Stimulated activated memory B cell treated with anti-CD40 and anti-IgM and Interleukin-4, amounts not matched to agents 10 μg/mL and 1 μg/mL and 100 μg/mL, for 72 hours (primary cell): ENCODE data around the gene FKBP1C.
"Not testable (repeated sequence)": the region's sequence is repeated elsewhere in the genome, so short reads cannot be mapped to it uniquely, and the experiment has no call there.

Experiments used
- ATAC-seq: fragments of 150-1000 bp; cut with Tn5 transposase; 2 replicates; pipeline ENCODE4 v1.10.0; 2021
- H3K27ac Mint-ChIP-seq: one replicate; pipeline ENCODE4 v1.8.0; 2022; ENCODE audit warnings: mild to moderate bottlenecking, mixed read lengths
- H3K27me3 Mint-ChIP-seq: one replicate; pipeline ENCODE4 v1.8.0; 2022; ENCODE audit warnings: mixed read lengths
- H3K36me3 Mint-ChIP-seq: one replicate; pipeline ENCODE4 v1.8.0; 2022; ENCODE audit warnings: mixed read lengths
- H3K4me1 Mint-ChIP-seq: one replicate; pipeline ENCODE4 v1.8.0; 2022; ENCODE audit warnings: mixed read lengths
- H3K4me3 Mint-ChIP-seq: one replicate; pipeline ENCODE4 v1.8.0; 2022; ENCODE audit warnings: mild to moderate bottlenecking, moderate library complexity, mixed read lengths
- H3K9me3 Mint-ChIP-seq: one replicate; pipeline ENCODE4 v1.8.0; 2022; ENCODE audit warnings: mixed read lengths

FKBP1C gene

DNA sequence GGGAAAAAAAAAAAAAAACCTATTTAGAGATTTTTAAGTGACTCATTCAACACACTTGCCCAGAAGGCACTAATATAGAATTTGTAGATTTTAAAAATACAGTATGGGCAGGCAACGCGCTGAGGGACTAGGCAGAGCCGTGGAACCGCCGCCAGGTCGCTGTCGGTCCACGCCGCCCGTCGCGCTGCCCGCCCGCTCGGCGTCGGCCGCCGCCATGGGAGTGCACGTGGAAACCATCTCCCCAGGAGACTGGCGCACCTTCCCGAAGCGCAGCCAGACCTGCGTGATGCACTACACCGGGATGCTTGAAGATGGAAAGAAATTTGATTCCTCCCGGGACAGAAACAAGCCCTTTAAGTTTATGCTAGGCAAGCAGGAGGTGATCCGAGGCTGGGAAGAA lies at the start of gene FKBP1C:
Gene FKBP1C, plus strand, starts transcription at position 127 of the 400 bp plus-strand sequence.
- not testable (repeated sequence) for H3K4me3 Mint-ChIP-seq, H3K36me3 Mint-ChIP-seq, H3K27ac Mint-ChIP-seq, H3K4me1 Mint-ChIP-seq, H3K27me3 Mint-ChIP-seq, ATAC-seq
- H3K9me3 Mint-ChIP-seq: peaks cover 15% of the 10 kb centered on the region

DNA sequence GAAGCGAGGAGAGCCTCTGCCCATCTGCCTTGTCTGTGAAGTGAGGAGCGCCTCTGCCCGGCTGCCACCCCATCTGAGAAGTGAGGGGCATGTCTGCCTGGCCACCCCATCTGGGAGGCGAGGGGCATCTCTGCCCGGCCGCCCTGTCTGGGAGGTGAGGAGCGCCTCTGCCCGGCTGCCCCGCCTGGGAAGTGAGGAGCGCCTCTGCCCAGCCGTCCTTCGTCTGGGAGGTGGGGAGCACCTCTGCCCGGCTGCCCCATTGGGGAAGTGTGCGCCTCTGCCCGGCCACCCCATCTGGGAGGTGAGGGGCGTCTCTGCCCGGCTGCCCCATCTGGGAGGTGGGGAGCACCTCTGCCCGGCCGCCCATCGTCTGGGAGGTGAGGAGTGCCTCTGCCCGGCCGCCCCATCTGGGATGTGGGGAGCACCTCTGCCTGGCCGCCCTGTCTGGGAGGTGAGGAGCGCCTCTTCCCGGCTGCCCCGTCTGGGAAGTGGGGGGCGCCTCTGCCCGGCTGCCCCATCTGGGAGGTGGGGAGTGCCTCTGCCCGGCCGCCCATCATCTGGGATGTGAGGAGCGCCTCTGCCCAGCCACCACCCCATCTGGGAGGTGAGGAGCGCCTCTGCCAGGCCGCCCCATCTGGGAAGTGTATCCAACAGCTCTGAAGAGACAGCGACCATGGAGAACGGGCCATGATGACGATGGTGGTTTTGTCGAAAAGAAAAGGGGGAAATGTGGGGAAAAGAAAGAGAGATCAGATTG lies 47.0 kb upstream of the FKBP1C start:
- H3K36me3 Mint-ChIP-seq, ATAC-seq, H3K27ac Mint-ChIP-seq, H3K9me3 Mint-ChIP-seq, H3K27me3 Mint-ChIP-seq, H3K4me1 Mint-ChIP-seq, H3K4me3 Mint-ChIP-seq: not testable (repeated sequence)

DNA sequence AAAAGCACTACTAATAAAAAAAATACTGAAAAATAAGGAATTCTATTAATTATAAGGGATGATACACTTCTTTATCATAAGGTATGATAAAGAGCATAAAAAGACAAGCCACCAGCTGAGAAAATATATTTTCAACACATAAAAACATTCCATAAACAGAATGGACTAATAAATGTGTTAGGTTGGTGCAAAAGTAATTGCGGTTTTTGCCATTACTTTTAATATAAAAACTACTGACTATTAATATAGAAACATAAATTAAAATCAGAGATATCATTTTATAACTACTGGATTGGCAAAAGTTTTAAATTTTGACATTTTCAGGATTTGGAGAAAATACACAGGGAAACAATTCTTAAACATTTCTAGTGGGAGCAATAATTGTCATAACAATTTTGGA lies 37.1 kb upstream of the FKBP1C start:
- ATAC-seq: no peak
- H3K27me3 Mint-ChIP-seq: no peaks in the 10 kb centered on the region
- H3K4me1 Mint-ChIP-seq: no peaks in the 10 kb centered on the region

DNA sequence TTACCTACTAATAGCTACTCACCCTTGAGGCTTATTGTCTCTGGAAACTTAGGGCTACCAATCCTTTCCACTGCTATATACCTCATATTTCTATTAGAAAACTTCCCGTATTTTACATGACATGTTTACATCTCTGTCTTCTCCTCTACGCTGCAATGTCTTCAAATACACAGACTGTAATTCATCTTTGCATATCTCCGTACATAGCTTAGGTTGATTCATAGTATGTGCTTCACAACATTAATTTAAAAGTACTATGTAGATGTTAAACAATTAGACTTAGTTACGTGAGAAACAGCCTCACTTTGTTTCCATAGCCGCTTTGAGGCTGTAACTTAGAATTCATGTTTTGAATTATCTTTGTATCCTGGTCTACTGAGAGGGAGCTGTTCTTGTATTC lies 35.1 kb upstream of the FKBP1C start:
- H3K4me3 Mint-ChIP-seq: no peak overlapping the region
- peaks cover 5% of the 10 kb centered on the region for H3K9me3 Mint-ChIP-seq
- H3K27ac Mint-ChIP-seq: no peak overlapping the region

More for the DNA sequence above, 37.1 kb upstream of the FKBP1C start:
- no peaks in the 10 kb centered on the region for H3K36me3 Mint-ChIP-seq
- no peak overlapping the region for H3K27ac Mint-ChIP-seq
- no peak overlapping the region for H3K4me3 Mint-ChIP-seq
- peaks cover 5% of the 10 kb centered on the region for H3K9me3 Mint-ChIP-seq

DNA sequence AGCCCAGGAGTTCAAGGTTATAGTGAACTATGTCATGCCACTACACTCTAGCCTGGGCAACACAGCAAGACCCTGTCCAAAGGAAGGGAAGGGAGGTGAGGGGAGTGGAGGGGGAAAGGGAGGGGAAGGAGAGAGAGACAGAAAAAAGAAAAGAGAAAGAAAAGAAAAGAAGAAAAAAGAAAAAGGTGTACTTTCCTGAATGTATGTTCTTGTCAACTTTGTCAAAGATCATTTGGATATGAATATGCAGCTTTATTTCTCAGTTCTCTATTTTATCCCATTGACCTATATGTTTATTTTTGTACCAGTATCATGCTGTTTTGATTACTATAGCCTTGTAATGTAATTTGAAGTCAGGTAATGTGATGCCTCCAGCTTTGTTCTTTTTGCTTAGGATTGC lies 30.9 kb upstream of the FKBP1C start:
- Mint-ChIP-seq H3K27me3 (no peaks in the 10 kb centered on the region), H3K4me3 (no peak overlapping the region), H3K9me3 (peaks cover under 1% of the 10 kb centered on the region), H3K4me1 (no peaks in the 10 kb centered on the region), H3K36me3 (no peaks in the 10 kb centered on the region), H3K27ac (no peak overlapping the region)
- ATAC-seq: no peak

More for the DNA sequence above, 35.1 kb upstream of the FKBP1C start:
- Mint-ChIP-seq H3K4me1 (no peaks in the 10 kb centered on the region), H3K36me3 (no peaks in the 10 kb centered on the region), H3K27me3 (no peaks in the 10 kb centered on the region)
- ATAC-seq: no peak

DNA sequence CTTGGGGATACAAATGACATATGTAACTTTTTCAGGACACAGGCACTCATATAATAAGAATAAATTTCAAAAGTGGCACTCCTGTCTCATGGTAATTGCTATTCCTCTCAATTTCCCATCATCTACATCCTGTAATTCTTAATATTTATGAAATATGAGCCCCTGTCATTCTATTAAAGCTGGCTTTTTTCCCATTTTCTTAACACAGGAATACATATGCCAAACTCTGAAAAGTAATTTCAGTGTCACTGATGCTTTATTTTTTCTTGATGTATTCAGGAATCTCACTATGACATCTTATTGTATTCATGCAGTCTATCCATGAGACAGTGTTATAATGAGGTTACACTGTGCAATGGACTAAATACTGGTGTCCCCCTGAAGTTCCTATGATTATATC lies 24.3 kb upstream of the FKBP1C start:
- H3K4me1 Mint-ChIP-seq: no peaks in the 10 kb centered on the region

DNA sequence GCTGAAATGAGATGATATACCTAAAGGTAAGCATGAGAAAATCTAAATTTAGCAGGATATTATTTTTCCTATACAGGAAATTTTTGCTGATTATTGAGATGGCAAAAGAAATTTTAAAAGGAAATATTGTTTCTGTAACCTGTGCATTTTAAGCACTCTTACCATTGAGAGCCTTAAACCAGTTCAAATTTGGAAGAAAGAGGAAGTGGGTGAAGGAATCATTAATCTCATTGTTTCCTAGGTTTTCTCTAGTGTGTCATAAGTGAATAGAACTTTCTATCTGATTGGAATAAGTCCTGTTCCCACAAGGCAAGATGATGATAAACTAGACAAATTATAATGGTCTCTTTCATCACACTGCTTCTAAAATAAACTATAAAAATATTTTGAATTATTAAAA lies 22.4 kb upstream of the FKBP1C start:
- no peak for ATAC-seq
- Mint-ChIP-seq H3K4me3 (no peak overlapping the region), H3K36me3 (no peaks in the 10 kb centered on the region), H3K27ac (no peak overlapping the region), H3K9me3 (peaks cover 7% of the 10 kb centered on the region), H3K27me3 (no peaks in the 10 kb centered on the region), H3K4me1 (no peaks in the 10 kb centered on the region)

More for the DNA sequence above, 24.3 kb upstream of the FKBP1C start:
- Mint-ChIP-seq H3K27me3 (no peaks in the 10 kb centered on the region), H3K27ac (no peak overlapping the region), H3K36me3 (no peaks in the 10 kb centered on the region), H3K4me3 (no peak overlapping the region), H3K9me3 (peaks cover 7% of the 10 kb centered on the region)
- no peak for ATAC-seq

DNA sequence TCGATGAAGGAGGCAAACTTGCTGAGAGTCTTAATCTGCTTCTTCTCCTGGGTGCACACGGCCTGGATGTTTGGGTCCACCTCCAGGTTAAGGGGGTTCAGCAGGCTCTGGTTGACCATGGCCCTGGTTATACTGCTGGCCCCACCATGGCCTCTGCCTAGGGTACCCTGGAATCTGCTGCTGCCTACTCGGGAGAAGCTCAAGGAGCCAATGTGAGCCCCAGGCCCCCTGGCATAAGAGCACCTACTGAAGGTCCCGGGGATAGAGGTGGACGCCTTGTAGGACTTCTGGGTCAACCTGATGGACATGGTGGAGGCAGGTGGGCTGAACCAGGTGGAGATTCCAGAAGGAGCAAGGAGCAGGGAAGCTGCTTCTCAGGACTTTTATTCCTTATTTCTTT lies 17.9 kb upstream of the FKBP1C start:
- no peak for ATAC-seq
- H3K4me3 Mint-ChIP-seq: no peak overlapping the region

DNA sequence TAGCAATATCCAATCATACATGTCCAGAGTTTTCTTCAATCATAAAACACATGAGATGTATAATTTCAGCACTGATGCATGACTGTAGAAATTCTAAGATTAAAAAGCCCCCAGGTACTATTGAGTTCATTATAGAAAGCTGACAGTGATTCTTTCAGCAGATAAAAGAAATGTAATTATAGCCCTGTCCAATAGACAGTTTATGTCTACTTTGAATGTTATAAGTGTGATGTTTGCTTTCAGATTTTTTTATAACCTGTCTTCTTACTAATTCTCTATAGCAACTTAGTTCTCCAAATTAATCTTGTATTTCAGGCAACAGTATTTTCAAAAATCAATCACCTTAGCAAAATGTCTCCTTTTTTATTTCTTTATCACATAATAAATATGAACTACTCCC lies 13.5 kb upstream of the FKBP1C start:
- peaks cover 4% of the 10 kb centered on the region for H3K9me3 Mint-ChIP-seq
- ATAC-seq: no peak
- H3K36me3 Mint-ChIP-seq: no peaks in the 10 kb centered on the region
- no peak overlapping the region for H3K4me3 Mint-ChIP-seq
- no peak overlapping the region for H3K27ac Mint-ChIP-seq
- no peaks in the 10 kb centered on the region for H3K4me1 Mint-ChIP-seq
- H3K27me3 Mint-ChIP-seq: no peaks in the 10 kb centered on the region

More for the DNA sequence above, 17.9 kb upstream of the FKBP1C start:
- peaks cover 7% of the 10 kb centered on the region for H3K9me3 Mint-ChIP-seq
- no peak overlapping the region for H3K27ac Mint-ChIP-seq
- H3K36me3 Mint-ChIP-seq: no peaks in the 10 kb centered on the region
- no peaks in the 10 kb centered on the region for H3K4me1 Mint-ChIP-seq
- H3K27me3 Mint-ChIP-seq: no peaks in the 10 kb centered on the region

DNA sequence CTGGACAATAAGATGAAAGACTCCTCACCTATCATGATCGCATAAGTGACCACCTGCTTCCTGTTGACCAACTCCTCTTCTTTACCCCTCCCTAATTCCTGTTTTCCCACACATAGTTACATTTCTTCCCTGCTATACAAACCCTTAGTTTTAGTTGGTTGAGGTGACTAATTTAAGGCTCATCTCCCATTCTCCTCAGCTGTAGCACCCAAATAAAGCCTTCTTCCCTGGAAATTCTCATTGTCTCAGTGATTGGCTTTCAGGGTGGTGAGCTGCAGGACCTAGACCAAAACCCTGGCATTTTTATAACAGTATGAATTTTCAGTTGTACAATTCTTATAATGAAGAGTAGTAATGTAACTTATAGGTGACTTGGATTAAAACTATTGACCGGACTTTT lies 2.1 kb downstream of the FKBP1C start:
- Mint-ChIP-seq H3K9me3 (peaks cover 15% of the 10 kb centered on the region), H3K36me3 (no peaks in the 10 kb centered on the region), H3K27me3 (no peaks in the 10 kb centered on the region), H3K4me1 (no peaks in the 10 kb centered on the region), H3K27ac (no peak overlapping the region), H3K4me3 (no peak overlapping the region)
- no peak for ATAC-seq

DNA sequence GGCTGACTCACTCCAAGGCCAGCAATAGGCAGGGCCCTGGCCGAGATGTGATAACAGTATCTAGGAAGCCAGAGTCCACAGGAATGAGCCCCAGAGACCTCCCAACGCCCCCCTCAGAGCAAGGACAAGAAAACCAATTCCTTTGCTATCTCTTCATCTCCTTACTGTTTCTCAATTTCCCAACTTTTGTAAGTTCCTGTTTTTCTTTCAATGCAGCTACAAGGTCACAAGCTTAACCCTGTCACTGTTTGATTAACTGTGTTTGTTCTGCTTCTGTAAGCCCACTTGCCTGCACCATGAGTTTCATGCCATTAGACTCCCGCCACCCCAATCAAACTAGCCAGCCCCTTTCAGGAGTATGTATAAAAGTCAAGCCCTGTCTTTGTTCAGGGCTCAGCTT lies 3.5 kb downstream of the FKBP1C start:
- H3K27ac Mint-ChIP-seq: no peak overlapping the region
- ATAC-seq: no peak
- no peaks in the 10 kb centered on the region for H3K4me1 Mint-ChIP-seq
- H3K4me3 Mint-ChIP-seq: no peak overlapping the region
- no peaks in the 10 kb centered on the region for H3K36me3 Mint-ChIP-seq
- peaks cover 15% of the 10 kb centered on the region for H3K9me3 Mint-ChIP-seq
- no peaks in the 10 kb centered on the region for H3K27me3 Mint-ChIP-seq

DNA sequence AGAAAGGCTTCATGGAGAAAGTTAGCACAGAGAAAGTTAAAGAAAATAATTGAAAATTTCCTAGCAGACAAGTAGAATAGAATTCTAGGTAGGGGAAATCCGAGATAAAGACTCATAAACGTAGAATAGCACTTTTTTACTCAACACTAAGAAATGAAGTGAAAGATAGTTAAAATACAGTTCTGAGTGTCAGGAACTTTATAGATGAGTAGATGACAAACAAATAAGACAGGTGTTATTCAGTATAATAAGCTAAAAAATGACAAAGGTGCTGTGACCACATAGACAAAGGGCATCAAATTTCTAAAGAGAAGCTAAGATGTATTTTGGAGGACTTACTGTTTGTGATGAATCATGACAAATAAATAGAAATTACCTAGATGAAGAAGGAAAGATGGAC lies 12.9 kb downstream of the FKBP1C start:
- ATAC-seq: no peak
- Mint-ChIP-seq H3K4me3 (no peak overlapping the region), H3K27ac (no peak overlapping the region), H3K9me3 (peaks cover 3% of the 10 kb centered on the region), H3K27me3 (no peaks in the 10 kb centered on the region), H3K36me3 (no peaks in the 10 kb centered on the region), H3K4me1 (no peaks in the 10 kb centered on the region)

DNA sequence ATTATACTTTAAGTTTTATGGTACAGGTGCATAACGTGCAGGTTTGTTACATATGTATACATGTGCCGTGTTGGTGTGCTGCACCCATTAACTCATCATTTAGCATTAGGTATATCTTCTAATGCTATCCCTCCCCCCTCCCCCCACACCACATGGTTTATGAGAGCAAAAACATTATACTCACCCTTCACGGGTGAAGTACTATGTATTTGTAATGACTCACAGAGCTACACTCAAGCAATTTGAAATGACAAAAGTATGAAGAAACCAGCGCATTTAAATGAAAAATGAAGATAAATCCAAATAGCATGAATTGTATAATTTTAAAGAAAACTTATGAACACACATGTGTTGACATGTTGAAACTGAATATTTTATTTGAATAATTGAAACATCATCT lies 14.7 kb downstream of the FKBP1C start:
- not testable (repeated sequence) for H3K9me3 Mint-ChIP-seq, H3K4me1 Mint-ChIP-seq, H3K27ac Mint-ChIP-seq, H3K4me3 Mint-ChIP-seq, ATAC-seq, H3K27me3 Mint-ChIP-seq, H3K36me3 Mint-ChIP-seq

DNA sequence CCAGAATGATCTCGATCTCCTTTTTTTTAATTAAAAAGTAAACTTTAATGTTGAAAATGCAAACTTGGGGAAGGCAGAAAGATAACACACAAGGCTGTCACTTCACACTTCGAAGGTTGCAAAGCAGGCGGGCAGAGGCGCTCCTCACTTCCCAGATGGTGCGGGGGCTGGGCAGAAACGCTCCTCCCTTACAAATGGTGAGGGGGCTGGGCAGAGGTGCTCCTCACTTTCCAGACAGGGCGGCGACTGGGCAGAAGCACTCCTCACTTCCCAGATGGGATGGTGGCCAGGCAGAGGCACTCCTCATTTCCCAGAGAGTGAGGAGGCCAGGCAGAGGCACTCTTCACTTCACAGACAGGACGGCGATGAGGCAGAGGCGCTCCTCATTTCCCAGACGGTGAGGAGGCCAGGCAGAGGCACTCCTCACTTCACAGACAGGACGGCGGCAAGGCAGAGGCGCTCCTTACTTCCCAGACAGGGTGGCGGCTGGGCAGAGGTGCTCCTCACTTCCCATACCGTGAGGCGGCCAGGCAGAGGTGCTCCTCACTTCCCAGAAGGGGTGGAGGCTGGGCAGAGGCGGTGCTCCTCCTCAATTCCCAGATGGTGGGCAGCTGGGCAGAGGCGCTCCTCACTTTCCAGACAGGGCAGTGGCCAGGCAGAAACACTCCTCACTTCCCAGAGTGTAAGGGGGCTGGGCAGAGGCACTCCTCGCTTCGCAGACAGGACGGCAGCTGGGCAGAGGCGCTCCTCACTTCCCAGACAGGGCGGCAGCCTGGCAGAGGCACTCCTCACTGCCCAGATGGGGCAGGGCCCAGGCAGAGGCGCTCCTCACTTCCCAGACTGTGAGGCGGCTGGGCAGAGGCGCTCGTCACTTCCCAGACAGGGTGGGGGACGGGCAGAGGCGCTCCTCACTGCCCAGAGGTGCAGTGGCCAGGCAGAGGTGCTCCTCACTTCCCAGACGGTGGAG lies 16.9 kb downstream of the FKBP1C start:
- H3K27me3 Mint-ChIP-seq, H3K4me3 Mint-ChIP-seq, H3K27ac Mint-ChIP-seq, H3K9me3 Mint-ChIP-seq, H3K4me1 Mint-ChIP-seq, ATAC-seq, H3K36me3 Mint-ChIP-seq: not testable (repeated sequence)

DNA sequence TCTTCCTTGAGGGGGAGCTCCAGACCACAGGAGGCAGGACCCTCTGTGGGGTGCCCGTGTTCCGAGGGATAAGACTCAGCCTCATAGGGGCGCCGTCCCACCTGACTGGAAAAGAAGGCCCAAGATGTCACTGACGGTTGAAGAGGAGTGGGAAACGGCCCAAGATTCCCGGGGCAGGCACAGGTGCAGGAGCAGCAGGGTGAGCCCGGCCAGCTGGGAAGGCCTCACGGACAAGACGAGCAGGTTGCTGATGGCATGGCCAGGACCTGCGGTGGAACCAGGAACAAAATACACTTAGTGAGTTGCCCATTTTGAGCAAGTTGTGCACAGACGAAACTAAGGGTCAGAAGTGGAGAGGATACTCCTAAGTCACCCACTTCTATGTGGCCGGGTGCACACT lies 18.8 kb downstream of the FKBP1C start:
- H3K4me1 Mint-ChIP-seq, ATAC-seq, H3K36me3 Mint-ChIP-seq, H3K27me3 Mint-ChIP-seq, H3K9me3 Mint-ChIP-seq, H3K4me3 Mint-ChIP-seq, H3K27ac Mint-ChIP-seq: not testable (repeated sequence)

DNA sequence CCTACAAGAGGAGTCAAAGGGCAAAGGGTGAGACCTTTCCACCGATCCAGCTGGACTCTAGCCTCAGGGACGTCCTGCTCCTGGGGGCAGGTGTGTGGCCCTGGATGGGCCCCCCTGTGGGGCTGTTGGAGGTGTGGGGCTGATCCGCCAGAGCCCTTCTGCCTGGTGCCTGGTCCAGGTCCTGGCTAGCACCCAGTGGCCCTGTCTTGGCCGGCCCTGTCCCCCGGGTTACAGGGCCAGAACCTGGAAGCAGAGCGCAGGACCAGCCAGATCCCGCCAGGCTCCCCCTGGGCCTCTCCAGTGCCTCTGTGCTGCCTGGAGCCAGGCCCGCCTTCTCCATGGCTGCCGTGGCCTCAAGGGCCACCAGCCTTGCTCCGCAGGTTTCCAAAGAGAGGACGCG lies 19.2 kb downstream of the FKBP1C start:
- not testable (repeated sequence) for H3K4me3 Mint-ChIP-seq, H3K9me3 Mint-ChIP-seq, H3K4me1 Mint-ChIP-seq, H3K27ac Mint-ChIP-seq, H3K27me3 Mint-ChIP-seq, ATAC-seq, H3K36me3 Mint-ChIP-seq
